Mesenchymal stem cell (in vitro differentiated cells and primary cell): ENCODE results near the gene ALDH4A1. TPM values are rescaled to one million over a fixed set of nuclear protein-coding genes. Genes with fewer than 3 reads are reported as not detected.

Experiments used
- DNase-seq: peaks from one replicate; pipeline ENCODE4 v3.0.0-alpha.2; 2013
- H2AFZ ChIP-seq: one replicate; pipeline ENCODE4 v1.6.1; 2013; ENCODE audit warnings: low read depth, mild to moderate bottlenecking, control low read depth, inconsistent platforms, low read length, moderate library complexity
- H2AK5ac ChIP-seq: 2 replicates; pipeline ENCODE4 v1.6.1; 2013; ENCODE audit warnings: low read length, moderate library complexity, mild to moderate bottlenecking, inconsistent platforms; ENCODE audit not compliant: severe bottlenecking
- H2BK120ac ChIP-seq: one replicate; pipeline ENCODE4 v1.6.1; 2013; ENCODE audit warnings: low read depth, mild to moderate bottlenecking, inconsistent platforms, low read length, moderate library complexity
- H2BK12ac ChIP-seq, 2 experiments: one replicate each; pipeline ENCODE4 v1.6.1; 2013; ENCODE audit warnings: inconsistent platforms in 2 of 2, low read length in 2 of 2, mild to moderate bottlenecking in 2 of 2, moderate library complexity in 2 of 2, control low read depth in 1 of 2
- H2BK15ac ChIP-seq: one replicate; pipeline ENCODE4 v1.6.1; 2013; ENCODE audit warnings: mild to moderate bottlenecking, low read depth, inconsistent platforms; ENCODE audit not compliant: poor library complexity, severe bottlenecking
- H2BK5ac ChIP-seq: 2 replicates; pipeline ENCODE4 v1.6.1; 2013; ENCODE audit warnings: low read depth, mild to moderate bottlenecking, low read length, control low read depth, inconsistent platforms; ENCODE audit not compliant: poor library complexity, severe bottlenecking
- H3K14ac ChIP-seq, 2 experiments: one replicate each; pipeline ENCODE4 v1.6.1; 2013; ENCODE audit warnings: inconsistent platforms in 2 of 2, low read length in 2 of 2, control low read depth in 1 of 2, mild to moderate bottlenecking in 1 of 2, moderate library complexity in 1 of 2
- H3K18ac ChIP-seq, 2 experiments: one replicate each; pipeline ENCODE4 v1.6.1; 2013; ENCODE audit warnings: inconsistent platforms in 2 of 2, low read length in 2 of 2, control low read depth in 1 of 2, low read depth in 1 of 2, mild to moderate bottlenecking in 1 of 2
- H3K23ac ChIP-seq, 2 experiments: one replicate each; pipeline ENCODE4 v1.6.1; 2013; ENCODE audit warnings: inconsistent platforms in 2 of 2, low read length in 2 of 2, mild to moderate bottlenecking in 2 of 2, moderate library complexity in 2 of 2, control low read depth in 1 of 2
- H3K27ac ChIP-seq: 2 replicates; pipeline ENCODE4 v1.5.1; 2013; ENCODE audit warnings: mild to moderate bottlenecking, moderate library complexity, low read length, control low read depth, inconsistent platforms; ENCODE audit not compliant: poor library complexity, severe bottlenecking
- H3K27me3 ChIP-seq, 2 experiments: 2 replicates each; pipeline versions ENCODE4 v1.6.1 to v1.7.0; 2013; ENCODE audit warnings: low read length in 2 of 2, mild to moderate bottlenecking in 2 of 2, moderate library complexity in 2 of 2, control low read depth in 1 of 2, inconsistent platforms in 1 of 2; ENCODE audit not compliant: control insufficient read depth in 1 of 2, insufficient read depth in 1 of 2
- H3K36me3 ChIP-seq, 2 experiments: 2 replicates each; pipeline versions ENCODE4 v1.6.1 to v1.7.0; 2013; ENCODE audit warnings: low read length in 2 of 2, control low read depth in 1 of 2, inconsistent platforms in 1 of 2, low read depth in 1 of 2, mild to moderate bottlenecking in 1 of 2; ENCODE audit not compliant: insufficient read depth in 2 of 2, control insufficient read depth in 1 of 2
- H3K4ac ChIP-seq, 2 experiments: one replicate each; pipeline ENCODE4 v1.6.1; 2013; ENCODE audit warnings: inconsistent platforms in 2 of 2, low read length in 2 of 2, mild to moderate bottlenecking in 2 of 2, moderate library complexity in 2 of 2, control low read depth in 1 of 2, low read depth in 1 of 2
- H3K4me1 ChIP-seq: 2 replicates; pipeline ENCODE4 v1.6.1; 2013; ENCODE audit warnings: low read depth, low read length, control low read depth; ENCODE audit not compliant: control insufficient read depth, insufficient read depth
- H3K4me2 ChIP-seq: 2 replicates; pipeline ENCODE4 v1.6.1; 2013; ENCODE audit warnings: low read length, mild to moderate bottlenecking, inconsistent platforms; ENCODE audit not compliant: poor library complexity, severe bottlenecking
- H3K4me3 ChIP-seq, 2 experiments: 2 replicates each; pipeline versions ENCODE4 v1.5.1 to v1.7.0; 2013; ENCODE audit warnings: low read length in 2 of 2, mild to moderate bottlenecking in 2 of 2, control low read depth in 1 of 2, low read depth in 1 of 2; ENCODE audit not compliant: insufficient read depth in 1 of 2
- H3K79me1 ChIP-seq: replicated peaks from 2 replicates; pipeline ENCODE4 v1.6.1; 2013; ENCODE audit warnings: mild to moderate bottlenecking, control low read depth, low read length, inconsistent platforms; ENCODE audit not compliant: poor library complexity, severe bottlenecking
- H3K9ac ChIP-seq: 2 replicates; pipeline ENCODE4 v1.7.0; 2013; ENCODE audit warnings: mild to moderate bottlenecking, low read length, moderate library complexity
- H3K9me3 ChIP-seq: 2 replicates; pipeline ENCODE4 v1.7.0; 2013; ENCODE audit warnings: mild to moderate bottlenecking, low read length; ENCODE audit not compliant: control insufficient read depth
- H4K8ac ChIP-seq: one replicate; pipeline ENCODE4 v1.6.1; 2013; ENCODE audit warnings: inconsistent platforms, mild to moderate bottlenecking, low read length, moderate library complexity
- H4K91ac ChIP-seq: one replicate; pipeline ENCODE4 v1.6.1; 2013; ENCODE audit warnings: mild to moderate bottlenecking, low read length, inconsistent platforms
- WGBS: methylation state at CpG from one replicate; pipeline ENCODE4 v1.1.7; 2013; ENCODE audit warnings: mixed read lengths; 5-methylcytosine and 5-hydroxymethylcytosine counted together
- polyA plus RNA-seq, 2 experiments: library from polyadenylated mRNA; stranded (reverse); fragments of 200-250 nt; gene quantifications; one replicate each; pipeline ENCODE4 v1.2.3, GENCODE V29; 2013

Gene ALDH4A1
- polyA plus RNA-seq (2013, experiment 1 of 2), result 7.7 TPM
- polyA plus RNA-seq (2013, experiment 2 of 2), result 7.8 TPM

- peak within 1 kb of the TSS in 1 of 2 experiments; percentile 5 for H3K23ac ChIP-seq
- H3K79me1 ChIP-seq, result peaks cover 13% of the 10 kb centered on the region
- H2AFZ ChIP-seq, result peak within 1 kb of the TSS; percentile 89
- H2AK5ac ChIP-seq, result no peak within 1 kb of the TSS
- peak within 1 kb of the TSS; percentile 81 for H2BK5ac ChIP-seq
- H2BK12ac ChIP-seq, result no peak within 1 kb of the TSS
- no peaks in the 10 kb centered on the region for H3K27me3 ChIP-seq
- peak within 1 kb of the TSS; percentile 85 for H3K27ac ChIP-seq
- no peaks in the 10 kb centered on the region for H3K9me3 ChIP-seq
- H3K4me3 ChIP-seq, result peak within 1 kb of the TSS; percentile 70 to 90
- peaks cover 7% of the 10 kb centered on the region for H3K4me1 ChIP-seq
- H2BK15ac ChIP-seq, result peak within 1 kb of the TSS; percentile 82
- no peak within 1 kb of the TSS for H3K4ac ChIP-seq
- H3K9ac ChIP-seq, result peak within 1 kb of the TSS; percentile 95
- peak within 1 kb of the TSS; percentile 31 for H4K8ac ChIP-seq
- H3K14ac ChIP-seq, result peak within 1 kb of the TSS in 1 of 2 experiments; percentile 7
- DNase-seq, result peak; percentile 99
- H3K36me3 ChIP-seq, result peaks cover 6 to 23% of the 10 kb centered on the region in 2 experiments
- H4K91ac ChIP-seq, result no peak within 1 kb of the TSS
- under 1% methylated on average over 55 of the region's 55 CpGs for WGBS
- peak within 1 kb of the TSS; percentile 37 to 56 for H3K18ac ChIP-seq
- no peak within 1 kb of the TSS for H2BK120ac ChIP-seq
- peak within 1 kb of the TSS; percentile 98 for H3K4me2 ChIP-seq
These were observed at the start of gene ALDH4A1 for GRCh38 chr1:18902523-18903290. Gene ALDH4A1 (minus strand): TSS chr1:18902555. CDS start chr1:18902523, 32 bp downstream.

GRCh38 chr1:18951818-18952391, 49.5 kb upstream of the ALDH4A1 start:
- Histone ChIP-seq H2BK120ac (peak overlapping the region; percentile 91), H3K18ac (peak overlapping the region; percentile 38 to 77), H3K27me3 (no peaks in the 10 kb centered on the region), H2BK15ac (peak overlapping the region; percentile 12), H2AK5ac (peak overlapping the region; percentile 11), H3K14ac (peak overlapping the region in 1 of 2 experiments; percentile 86), H3K23ac (no peak overlapping the region), H3K27ac (peak overlapping the region; percentile 1), H3K36me3 (peaks cover 0 to 4% of the 10 kb centered on the region in 2 experiments), H3K4me1 (peaks cover 63% of the 10 kb centered on the region), H4K8ac (peak overlapping the region; percentile 24), H3K9me3 (no peaks in the 10 kb centered on the region), H2BK5ac (no peak overlapping the region), H2AFZ (no peak overlapping the region), H4K91ac (peak overlapping the region; percentile 12), H3K4me2 (no peak overlapping the region), H3K4me3 (no peak overlapping the region), H3K9ac (peak overlapping the region; percentile 83), H3K4ac (peak overlapping the region in 1 of 2 experiments; percentile 73), H3K79me1 (peaks cover 2% of the 10 kb centered on the region), H2BK12ac (no peak overlapping the region)
- WGBS, result 75% methylated on average over 8 of the region's 8 CpGs
- DNase-seq, result peak; percentile 81

GRCh38 chr1:18951416-18951815, 49.1 kb upstream of the ALDH4A1 start:
- Histone ChIP-seq H3K36me3 (peaks cover 0 to 4% of the 10 kb centered on the region in 2 experiments), H3K4ac (peak overlapping the region; percentile 22 to 49), H2BK15ac (no peak overlapping the region), H2BK12ac (peak overlapping the region; percentile 2 to 70), H3K4me3 (no peak overlapping the region), H2BK120ac (peak overlapping the region; percentile 91), H3K23ac (peak overlapping the region in 1 of 2 experiments; percentile 2), H3K27ac (peak overlapping the region; percentile 1), H3K9ac (peak overlapping the region; percentile 83), H3K79me1 (peaks cover 3% of the 10 kb centered on the region), H2AFZ (no peak overlapping the region), H3K4me1 (peaks cover 64% of the 10 kb centered on the region), H3K14ac (peak overlapping the region in 1 of 2 experiments; percentile 37), H3K18ac (peak overlapping the region; percentile 87 to 95), H2BK5ac (no peak overlapping the region), H2AK5ac (peak overlapping the region; percentile 11), H3K27me3 (no peaks in the 10 kb centered on the region), H4K8ac (peak overlapping the region; percentile 24), H3K9me3 (no peaks in the 10 kb centered on the region), H4K91ac (peak overlapping the region; percentile 12), H3K4me2 (no peak overlapping the region)
- 79% methylated on average over 9 of the region's 9 CpGs for WGBS
- no peak for DNase-seq
